HG02840 (cell line): ENCODE data around the gene C1orf53.
"Not testable (repeated sequence)": the region's sequence is repeated elsewhere in the genome, so short reads cannot be mapped to it uniquely, and the experiment has no call there.

Source experiments
- ATAC-seq: cut with Tn5 transposase; IDR thresholded peaks from one replicate; pipeline ENCODE4 v1.9.1; 2021; ENCODE audit warnings: mild to moderate bottlenecking, moderate library complexity, moderate number of reproducible peaks; ENCODE audit not compliant: unreplicated experiment, low FRiP score

C1orf53 gene

GRCh38 chr1:197920414-197921117 is 18.1 kb downstream of the C1orf53 start:
- no peak for ATAC-seq

DNA sequence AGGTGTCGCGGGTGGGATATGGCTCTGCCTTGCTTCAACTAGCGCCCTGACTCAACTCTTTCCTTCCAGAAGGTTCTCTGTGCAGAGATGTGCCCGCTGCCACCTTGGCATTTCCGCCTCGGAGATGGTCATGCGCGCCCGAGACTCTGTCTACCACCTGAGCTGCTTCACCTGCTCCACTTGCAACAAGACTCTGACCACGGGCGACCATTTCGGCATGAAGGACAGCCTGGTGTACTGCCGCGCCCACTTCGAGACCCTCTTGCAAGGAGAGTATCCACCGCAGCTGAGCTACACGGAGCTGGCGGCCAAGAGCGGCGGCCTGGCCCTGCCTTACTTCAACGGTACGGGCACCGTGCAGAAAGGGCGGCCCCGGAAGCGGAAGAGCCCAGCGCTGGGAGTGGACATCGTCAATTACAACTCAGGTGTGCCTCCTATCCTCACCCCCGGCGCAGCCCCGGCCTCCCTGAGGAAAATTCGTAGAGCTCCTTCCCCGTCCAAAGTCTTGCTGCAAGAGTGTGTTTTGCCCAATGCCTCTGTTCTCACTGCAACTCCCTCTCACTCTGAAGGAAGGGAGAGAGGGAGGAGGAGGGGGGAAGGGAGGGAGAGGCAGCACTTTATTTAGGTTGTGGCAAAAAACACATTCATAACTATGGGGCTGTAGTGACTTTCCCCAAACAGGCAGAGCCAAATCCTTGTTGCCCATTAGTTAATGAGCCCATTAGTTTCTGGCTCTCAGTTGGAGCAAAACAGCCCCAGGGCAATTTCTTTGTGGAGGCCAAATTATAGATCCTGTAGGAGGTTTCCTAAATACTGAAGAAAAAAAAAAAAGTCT is 19.0 kb downstream of the C1orf53 start:
- no peak for ATAC-seq

DNA sequence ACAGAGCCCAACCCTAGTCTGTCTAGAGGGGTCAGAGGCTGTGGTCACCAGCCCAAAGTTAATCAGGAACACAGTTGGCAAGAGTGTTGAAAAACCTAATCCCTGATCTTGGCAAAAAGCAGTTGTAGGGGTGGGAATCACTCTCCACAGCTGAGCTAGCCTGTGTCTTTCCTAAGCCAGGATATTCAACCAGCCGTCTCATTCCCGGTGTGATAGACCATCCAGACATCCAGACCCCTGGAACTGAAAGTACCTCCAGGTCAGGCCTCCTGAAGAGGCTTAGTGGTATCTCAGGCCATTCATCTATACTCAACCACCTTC is 19.6 kb downstream of the C1orf53 start:
- no peak for ATAC-seq

- ATAC-seq, result no peak
Measured at GRCh38 chr1:197923038-197923437, 20.6 kb downstream of the C1orf53 start.

DNA sequence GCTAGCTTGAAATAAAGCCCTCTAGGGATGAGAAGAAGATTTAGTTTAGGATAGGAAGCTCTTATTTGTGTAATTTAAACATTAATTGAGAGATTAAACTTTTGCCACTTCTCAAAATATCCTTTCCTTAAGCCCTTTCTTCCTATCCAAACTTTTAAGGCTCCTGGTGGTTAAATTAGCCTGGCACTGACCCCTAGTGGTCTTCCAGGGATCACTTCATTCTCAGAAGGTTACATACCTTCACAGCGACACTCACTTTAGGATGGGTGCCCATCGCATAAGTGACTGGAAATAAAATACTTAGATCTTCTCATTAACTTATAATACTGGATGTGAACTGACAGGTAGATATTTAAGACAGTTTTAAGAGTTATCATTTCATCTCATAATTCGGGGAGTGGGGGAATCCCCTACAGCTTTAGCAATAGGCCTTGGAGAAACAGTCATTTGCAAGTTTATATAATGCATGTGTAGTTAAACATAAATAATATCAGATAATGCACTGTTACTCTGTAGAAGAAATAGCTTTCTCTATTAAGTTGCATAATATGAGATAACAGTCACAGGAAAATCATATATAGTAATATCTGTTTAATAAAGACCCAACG is 22.2 kb downstream of the C1orf53 start:
- ATAC-seq, result no peak

- ATAC-seq, result no peak
Measured at GRCh38 chr1:197927908-197928665, 25.7 kb downstream of the C1orf53 start.

GRCh38 chr1:197928849-197929336 is 26.5 kb downstream of the C1orf53 start:
- no peak for ATAC-seq

GRCh38 chr1:197933016-197933415 is 30.6 kb downstream of the C1orf53 start:
- ATAC-seq, result no peak

GRCh38 chr1:197933647-197934046 is 31.2 kb downstream of the C1orf53 start:
- ATAC-seq, result no peak

GRCh38 chr1:197937381-197937780 is 35.0 kb downstream of the C1orf53 start:
- no peak for ATAC-seq

DNA sequence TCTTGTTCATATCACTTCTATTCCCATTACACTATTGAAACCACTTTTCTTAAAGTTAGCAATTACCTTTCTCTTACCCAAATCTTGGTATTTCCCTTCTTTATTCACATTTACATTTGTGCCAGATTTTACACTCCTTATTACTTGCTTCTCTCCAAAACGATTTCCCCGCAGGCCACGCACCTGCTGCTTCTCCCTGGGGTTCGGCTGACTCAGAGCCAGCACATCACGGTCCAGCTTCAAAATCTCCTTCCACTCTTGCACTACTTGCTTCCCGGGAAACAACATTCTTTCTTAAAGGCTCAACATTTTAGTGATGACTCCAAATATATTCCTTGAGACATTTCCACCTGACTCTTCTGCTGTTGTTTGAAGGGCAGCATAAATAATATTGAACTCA is 35.5 kb downstream of the C1orf53 start:
- no peak for ATAC-seq

GRCh38 chr1:197939159-197939980 is 36.9 kb downstream of the C1orf53 start:
- ATAC-seq, result not testable (repeated sequence)

GRCh38 chr1:197942042-197942441 is 39.6 kb downstream of the C1orf53 start:
- ATAC-seq, result no peak

DNA sequence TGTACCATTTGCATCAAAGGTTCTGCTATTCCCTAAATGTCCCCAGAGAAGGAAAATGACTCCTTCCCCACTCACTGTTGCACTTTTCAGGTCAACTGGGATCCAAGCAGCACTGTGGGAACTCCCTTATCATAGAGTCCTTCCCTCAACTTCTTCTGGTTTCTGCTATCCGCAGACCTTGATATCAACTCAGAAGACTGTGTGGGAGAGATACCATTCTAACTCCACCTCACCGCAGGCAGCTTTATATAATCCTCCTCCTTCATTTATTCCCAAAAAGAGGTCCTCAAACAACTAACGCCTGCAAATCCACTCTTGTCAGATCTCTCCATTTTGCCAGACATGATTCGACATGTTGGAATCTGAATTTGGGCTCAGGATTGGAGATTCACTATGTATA is 42.1 kb downstream of the C1orf53 start:
- no peak for ATAC-seq

GRCh38 chr1:197948926-197949899 is 46.8 kb downstream of the C1orf53 start:
- no peak for ATAC-seq

DNA sequence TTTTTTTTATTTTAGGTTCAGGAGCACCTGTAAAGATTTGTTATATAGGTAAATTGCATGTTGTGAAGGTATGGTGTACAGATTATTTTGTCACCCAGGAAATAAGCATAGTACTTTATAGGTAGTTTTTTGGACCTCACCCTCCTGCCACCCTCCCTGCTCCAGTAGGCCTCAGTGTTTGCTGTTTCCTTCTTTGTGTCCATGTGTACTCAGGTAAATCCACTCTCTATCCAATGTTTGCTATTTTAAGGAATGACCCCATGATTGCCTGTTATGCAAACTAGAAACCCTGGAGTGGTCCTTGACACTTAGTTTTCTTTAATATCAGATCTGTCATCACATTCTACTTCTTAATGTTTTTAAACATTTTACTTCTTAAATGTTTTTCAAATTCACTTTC is 48.7 kb downstream of the C1orf53 start:
- no peak for ATAC-seq

DNA sequence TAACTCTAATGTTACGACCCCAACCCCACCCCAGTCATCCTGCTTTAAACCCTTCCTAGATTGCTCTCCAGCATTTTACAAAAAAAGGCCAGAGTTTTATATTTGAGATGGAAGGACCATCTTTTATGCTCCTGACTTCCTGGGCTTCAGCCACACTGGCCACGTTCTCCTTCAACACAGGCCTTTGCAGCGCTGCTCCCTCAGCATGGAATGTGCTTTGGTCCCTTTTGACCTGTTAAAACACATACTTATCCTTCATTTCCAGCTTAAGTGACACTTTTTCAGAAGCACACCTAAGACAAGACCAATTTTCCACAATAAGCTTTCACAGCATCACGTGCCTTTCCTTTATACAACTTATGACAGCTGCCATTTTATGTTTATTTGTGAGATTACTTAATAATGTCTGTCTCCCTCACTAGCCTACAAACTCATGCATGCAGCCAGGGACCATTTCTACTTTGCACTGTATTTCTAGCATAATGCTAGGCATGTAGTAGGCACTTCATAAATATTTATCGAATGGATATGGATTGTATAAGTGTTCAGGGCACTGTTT is 49.3 kb downstream of the C1orf53 start:
- ATAC-seq, result no peak

DNA sequence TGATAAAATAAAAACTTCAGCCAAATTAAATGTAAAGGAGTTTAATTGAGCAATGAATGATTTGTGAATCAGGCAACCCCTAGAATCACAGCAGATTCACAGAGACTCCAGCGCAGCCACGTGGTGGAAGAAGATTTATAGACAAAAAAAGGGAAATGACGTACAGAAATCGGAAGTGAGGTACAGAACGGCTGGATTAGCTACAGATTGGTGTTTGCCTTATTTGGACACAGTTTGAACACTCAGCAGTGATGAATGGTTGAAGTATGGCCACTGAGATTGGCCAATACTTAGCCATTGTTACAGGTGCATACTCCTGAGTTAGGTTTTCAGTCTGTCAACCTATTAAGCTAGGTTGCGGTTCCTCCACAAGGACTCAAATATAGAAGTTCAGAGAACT is 51.0 kb downstream of the C1orf53 start:
- not testable (repeated sequence) for ATAC-seq
